HG03159 (cell line): ENCODE data around the gene TMEM53.
"Not testable (repeated sequence)": the region's sequence is repeated elsewhere in the genome, so short reads cannot be mapped to it uniquely, and the experiment has no call there.

Experiments used
- ATAC-seq: cut with Tn5 transposase; IDR thresholded peaks from one replicate; pipeline ENCODE4 v1.9.1; 2021; ENCODE audit warnings: mild to moderate bottlenecking, moderate library complexity; ENCODE audit not compliant: unreplicated experiment

TMEM53 gene

GRCh38 chr1:44672961-44673674, 1.2 kb downstream of the TMEM53 start:
- no peak for ATAC-seq

- no peak for ATAC-seq
These were observed 1.9 kb downstream of the TMEM53 start for GRCh38 chr1:44672254-44672955.

- ATAC-seq: no peak
These were observed 3.3 kb downstream of the TMEM53 start for GRCh38 chr1:44670751-44671640.

- ATAC-seq: not testable (repeated sequence)
These were observed 7.6 kb downstream of the TMEM53 start for GRCh38 chr1:44666719-44667118.

- ATAC-seq: no peak
These were observed 9.4 kb downstream of the TMEM53 start for GRCh38 chr1:44664730-44665370.

- ATAC-seq: no peak
These were observed 10.9 kb downstream of the TMEM53 start for GRCh38 chr1:44663417-44663816.

- no peak for ATAC-seq
These were observed 11.6 kb downstream of the TMEM53 start for GRCh38 chr1:44662683-44663030.

GRCh38 chr1:44661781-44662682, 12.2 kb downstream of the TMEM53 start:
- no peak for ATAC-seq

GRCh38 chr1:44660176-44660575, 14.1 kb downstream of the TMEM53 start:
- no peak for ATAC-seq

- no peak for ATAC-seq
These were observed 14.7 kb downstream of the TMEM53 start for GRCh38 chr1:44659566-44659965.

- ATAC-seq: no peak
These were observed 18.7 kb downstream of the TMEM53 start for GRCh38 chr1:44655609-44656008.

- ATAC-seq: no peak
These were observed 19.6 kb downstream of the TMEM53 start for GRCh38 chr1:44654621-44655187.

- ATAC-seq: no peak
These were observed 20.9 kb downstream of the TMEM53 start for GRCh38 chr1:44653107-44653964.

GRCh38 chr1:44652445-44653106, 21.7 kb downstream of the TMEM53 start:
- ATAC-seq: peak; percentile 64

GRCh38 chr1:44651069-44651468, 23.2 kb downstream of the TMEM53 start:
- ATAC-seq: no peak

- no peak for ATAC-seq
These were observed 24.0 kb downstream of the TMEM53 start for GRCh38 chr1:44650159-44650831.

- ATAC-seq: no peak
These were observed 24.5 kb downstream of the TMEM53 start for GRCh38 chr1:44649788-44650158.
